Loucy (cell line): ENCODE measurements around the gene ATAD3C.

ENCODE experiments used
- CTCF ChIP-seq: fragments of 200-600 bp; sonication (generic); conservative IDR thresholded peaks from 2 replicates; pipeline ENCODE4 v1.5.1; 2014; ENCODE audit warnings: mild to moderate bottlenecking, antibody characterized with exemption, low read length
- EZH2phosphoT487 ChIP-seq: fragments of 200-600 bp; IDR thresholded peaks from 2 replicates; pipeline ENCODE4 v1.6.1; 2018; ENCODE audit warnings: antibody characterized with exemption, mild to moderate bottlenecking, moderate library complexity, borderline replicate concordance

- TF ChIP-seq CTCF (no peak), EZH2phosphoT487 (no peak)
Measured at GRCh38 chr1:1477206-1477605, 27.7 kb downstream of the ATAD3C start.
